Nephron (organoid): ENCODE results near the gene NCOA7.

Experiments
- H3K27ac Mint-ChIP-seq, 3 experiments: 2 replicates each; pipeline ENCODE4 v1.8.0; 2020; ENCODE audit warnings: mixed read lengths in 3 of 3, mild to moderate bottlenecking in 2 of 3, moderate library complexity in 1 of 3
- H3K27me3 Mint-ChIP-seq: 2 replicates; pipeline ENCODE4 v1.8.0; 2021; ENCODE audit warnings: low read depth, mild to moderate bottlenecking, moderate library complexity, mixed read lengths
- H3K36me3 Mint-ChIP-seq: 2 replicates; pipeline ENCODE4 v1.8.0; 2020; ENCODE audit warnings: low read depth, mixed read lengths
- H3K4me1 Mint-ChIP-seq: 2 replicates; pipeline ENCODE4 v1.8.0; 2020; ENCODE audit warnings: mixed read lengths
- H3K4me3 Mint-ChIP-seq, 3 experiments: 2 replicates each; pipeline ENCODE4 v1.8.0; 2020; ENCODE audit warnings: mild to moderate bottlenecking in 3 of 3, mixed read lengths in 3 of 3, moderate library complexity in 2 of 3
- H3K9me3 Mint-ChIP-seq: 2 replicates; pipeline ENCODE4 v1.8.0; 2020; ENCODE audit warnings: mixed read lengths
- TF ChIP-seq, protein P1 (sequence below), 3 experiments: fragments of 200-600 bp; sonication (generic); IDR thresholded peaks; one replicate each; pipeline ENCODE4 v1.5.0; 2021; ENCODE audit warnings: antibody characterized with exemption in 3 of 3; ENCODE audit not compliant: unreplicated experiment in 3 of 3

The NCOA7 gene

GRCh38 chr6:125853168-125853567 lies 62.4 kb downstream of the NCOA7 start:
- Mint-ChIP-seq H3K9me3 (peaks cover 14% of the 10 kb centered on the region), H3K36me3 (peaks cover 15% of the 10 kb centered on the region), H3K4me3 (no peak overlapping the region), H3K4me1 (no peaks in the 10 kb centered on the region), H3K27me3 (no peaks in the 10 kb centered on the region), H3K27ac (no peak overlapping the region)
- TF ChIP-seq, protein P1, sequence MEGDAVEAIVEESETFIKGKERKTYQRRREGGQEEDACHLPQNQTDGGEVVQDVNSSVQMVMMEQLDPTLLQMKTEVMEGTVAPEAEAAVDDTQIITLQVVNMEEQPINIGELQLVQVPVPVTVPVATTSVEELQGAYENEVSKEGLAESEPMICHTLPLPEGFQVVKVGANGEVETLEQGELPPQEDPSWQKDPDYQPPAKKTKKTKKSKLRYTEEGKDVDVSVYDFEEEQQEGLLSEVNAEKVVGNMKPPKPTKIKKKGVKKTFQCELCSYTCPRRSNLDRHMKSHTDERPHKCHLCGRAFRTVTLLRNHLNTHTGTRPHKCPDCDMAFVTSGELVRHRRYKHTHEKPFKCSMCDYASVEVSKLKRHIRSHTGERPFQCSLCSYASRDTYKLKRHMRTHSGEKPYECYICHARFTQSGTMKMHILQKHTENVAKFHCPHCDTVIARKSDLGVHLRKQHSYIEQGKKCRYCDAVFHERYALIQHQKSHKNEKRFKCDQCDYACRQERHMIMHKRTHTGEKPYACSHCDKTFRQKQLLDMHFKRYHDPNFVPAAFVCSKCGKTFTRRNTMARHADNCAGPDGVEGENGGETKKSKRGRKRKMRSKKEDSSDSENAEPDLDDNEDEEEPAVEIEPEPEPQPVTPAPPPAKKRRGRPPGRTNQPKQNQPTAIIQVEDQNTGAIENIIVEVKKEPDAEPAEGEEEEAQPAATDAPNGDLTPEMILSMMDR (IDR thresholded peaks at IDR 0.05; ENCODE audit: unreplicated experiment in 3 of 3) = no peak

GRCh38 chr6:125853756-125854155 lies 63.0 kb downstream of the NCOA7 start:
- Mint-ChIP-seq H3K4me3 (no peak overlapping the region), H3K27ac (no peak overlapping the region), H3K4me1 (no peaks in the 10 kb centered on the region), H3K36me3 (peaks cover 15% of the 10 kb centered on the region), H3K27me3 (no peaks in the 10 kb centered on the region), H3K9me3 (peaks cover 14% of the 10 kb centered on the region)
- TF ChIP-seq, protein P1 (IDR thresholded peaks at IDR 0.05; ENCODE audit: unreplicated experiment in 3 of 3) = no peak

DNA sequence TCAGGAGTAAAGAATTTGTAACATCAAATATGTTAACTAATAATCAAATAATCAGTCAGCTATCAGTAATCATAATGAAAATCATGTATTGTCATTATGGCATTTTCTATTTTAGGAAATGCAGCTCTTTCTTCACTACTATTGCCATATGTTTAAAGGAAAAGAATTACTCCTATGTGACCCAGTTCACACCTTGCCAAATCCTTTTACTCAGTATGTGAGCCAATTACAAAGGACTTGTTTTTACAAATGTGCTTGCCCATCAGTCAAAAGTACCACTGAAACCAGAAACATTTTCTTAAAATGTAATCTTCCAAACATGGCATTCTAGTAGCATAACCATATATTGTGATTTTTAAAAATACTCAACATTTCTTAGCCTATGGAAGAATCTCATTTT lies 63.6 kb downstream of the NCOA7 start:
- TF ChIP-seq, protein P1 (IDR thresholded peaks at IDR 0.05; ENCODE audit: unreplicated experiment in 3 of 3) = no peak
- Mint-ChIP-seq H3K36me3 (peaks cover 15% of the 10 kb centered on the region), H3K4me1 (no peaks in the 10 kb centered on the region), H3K27ac (no peak overlapping the region), H3K9me3 (peaks cover 14% of the 10 kb centered on the region), H3K4me3 (no peak overlapping the region), H3K27me3 (no peaks in the 10 kb centered on the region)

DNA sequence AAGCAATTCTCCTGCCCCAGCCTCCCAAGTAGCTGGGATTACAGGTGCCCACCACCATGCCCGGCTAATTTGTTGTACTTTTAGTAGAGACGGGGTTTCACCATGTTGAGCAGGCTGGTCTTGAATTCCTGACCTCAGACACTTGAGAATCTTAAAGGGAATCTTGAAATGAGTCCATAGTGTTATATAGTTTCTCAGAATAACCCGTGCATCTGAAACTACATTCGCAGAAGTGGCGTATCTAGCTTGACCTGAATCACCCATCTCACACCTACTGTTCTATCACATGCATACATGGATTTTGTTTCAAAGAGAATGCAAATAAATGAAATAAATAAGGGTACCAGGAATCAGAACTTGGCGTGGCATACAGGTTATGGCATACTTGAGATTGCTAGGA lies 65.0 kb downstream of the NCOA7 start:
- Mint-ChIP-seq H3K27ac (no peak overlapping the region), H3K9me3 (peaks cover 14% of the 10 kb centered on the region), H3K27me3 (no peaks in the 10 kb centered on the region), H3K4me1 (no peaks in the 10 kb centered on the region), H3K4me3 (no peak overlapping the region), H3K36me3 (peaks cover 15% of the 10 kb centered on the region)
- TF ChIP-seq, protein P1 (IDR thresholded peaks at IDR 0.05; ENCODE audit: unreplicated experiment in 3 of 3) = no peak

DNA sequence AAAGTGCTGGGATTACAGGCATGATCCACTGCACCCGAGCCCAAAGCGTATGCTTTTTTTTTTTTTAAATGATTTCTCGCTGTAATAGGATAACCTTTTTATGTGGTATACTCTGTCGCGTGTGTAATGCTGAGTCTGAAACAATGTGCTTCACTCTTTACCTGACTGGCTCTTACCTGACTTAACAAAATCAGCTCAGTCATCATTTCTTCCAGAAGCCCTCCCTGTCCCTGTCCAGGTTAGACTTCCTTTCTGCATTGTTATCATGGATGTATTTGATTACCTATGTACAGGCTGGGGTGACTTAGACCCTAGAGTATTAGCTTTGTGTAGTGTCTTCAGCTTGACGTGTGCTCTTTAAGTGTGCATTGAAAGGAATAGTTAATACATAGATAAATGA lies 67.1 kb downstream of the NCOA7 start:
- no peaks in the 10 kb centered on the region for H3K27me3 Mint-ChIP-seq
- H3K4me3 Mint-ChIP-seq = no peak overlapping the region
- TF ChIP-seq, protein P1 (IDR thresholded peaks at IDR 0.05; ENCODE audit: unreplicated experiment in 3 of 3) = no peak
- H3K9me3 Mint-ChIP-seq = peaks cover 6% of the 10 kb centered on the region
- H3K36me3 Mint-ChIP-seq = peaks cover 6% of the 10 kb centered on the region
- no peaks in the 10 kb centered on the region for H3K4me1 Mint-ChIP-seq
- no peak overlapping the region for H3K27ac Mint-ChIP-seq

GRCh38 chr6:125858427-125859320 lies 67.9 kb downstream of the NCOA7 start:
- H3K27ac Mint-ChIP-seq = no peak overlapping the region
- H3K36me3 Mint-ChIP-seq = no peaks in the 10 kb centered on the region
- no peaks in the 10 kb centered on the region for H3K4me1 Mint-ChIP-seq
- TF ChIP-seq, protein P1 (IDR thresholded peaks at IDR 0.05; ENCODE audit: unreplicated experiment in 3 of 3) = peak; percentile 50 to 72 (median 67)
- H3K27me3 Mint-ChIP-seq = no peaks in the 10 kb centered on the region
- H3K9me3 Mint-ChIP-seq = no peaks in the 10 kb centered on the region
- H3K4me3 Mint-ChIP-seq = no peak overlapping the region
